ENCODE data around the gene ST7L.
"Not testable (repeated sequence)": the region's sequence is repeated elsewhere in the genome, so short reads cannot be mapped to it uniquely, and the experiment has no call there.

The ST7L gene

DNA sequence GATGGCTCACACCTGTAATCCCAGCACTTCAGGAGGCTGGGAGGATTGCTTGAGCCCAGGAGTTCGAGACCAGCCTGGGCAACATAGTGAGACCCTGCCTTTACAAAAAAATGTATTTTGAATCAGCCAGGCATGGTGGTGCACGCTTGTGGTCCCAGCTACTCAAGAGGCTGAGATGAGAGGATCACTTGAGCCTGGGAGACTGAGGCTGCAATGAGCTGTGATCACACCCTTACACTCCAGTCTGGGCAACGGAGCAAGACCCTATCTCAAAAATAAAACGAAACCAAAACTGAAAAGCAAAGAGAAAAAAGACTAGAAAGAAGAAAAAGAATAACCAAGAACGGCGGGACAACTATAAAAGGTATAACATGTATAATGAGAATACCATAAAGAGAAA, 125.6 kb downstream of the ST7L start:
- H3K4me3 ChIP-seq (ENCODE audit: low read length), result no peak overlapping the region
- no peak for TF ChIP-seq ZNF274 (IDR thresholded peaks at IDR 0.05; ENCODE audit: low read depth, low read length)

DNA sequence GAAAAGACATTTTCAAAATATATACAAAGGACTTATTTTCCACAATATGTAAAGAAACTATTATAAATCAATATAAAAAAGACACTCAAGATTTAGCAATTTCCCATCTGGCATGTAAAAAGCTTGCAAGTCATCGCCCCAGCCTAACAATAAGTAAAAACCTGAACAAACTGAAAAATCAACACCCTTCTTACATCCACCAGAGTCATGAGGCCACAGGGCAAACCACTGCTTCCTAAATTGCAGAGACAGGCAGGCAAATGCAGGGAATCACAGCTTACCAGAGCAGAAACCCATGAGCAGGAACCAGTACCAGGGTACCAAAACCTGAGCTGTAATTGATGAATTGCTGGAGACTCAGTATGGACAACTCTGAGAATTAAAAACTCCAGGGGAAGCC, 126.9 kb downstream of the ST7L start:
- no peak overlapping the region for H3K4me3 ChIP-seq (ENCODE audit: low read length)
- TF ChIP-seq ZNF274 (IDR thresholded peaks at IDR 0.05; ENCODE audit: low read depth, low read length), result no peak

- no peak for TF ChIP-seq ZNF274 (IDR thresholded peaks at IDR 0.05; ENCODE audit: low read depth, low read length)
- no peak overlapping the region for H3K4me3 ChIP-seq (ENCODE audit: low read length)
Measured at GRCh38 chr1:112488141-112488540, 130.8 kb downstream of the ST7L start.

- H3K4me3 ChIP-seq (ENCODE audit: low read length), result not testable (repeated sequence)
Measured at GRCh38 chr1:112487686-112488085, 131.3 kb downstream of the ST7L start.

- not testable (repeated sequence) for H3K4me3 ChIP-seq (ENCODE audit: low read length)
Measured at GRCh38 chr1:112486063-112486462, 132.9 kb downstream of the ST7L start.

DNA sequence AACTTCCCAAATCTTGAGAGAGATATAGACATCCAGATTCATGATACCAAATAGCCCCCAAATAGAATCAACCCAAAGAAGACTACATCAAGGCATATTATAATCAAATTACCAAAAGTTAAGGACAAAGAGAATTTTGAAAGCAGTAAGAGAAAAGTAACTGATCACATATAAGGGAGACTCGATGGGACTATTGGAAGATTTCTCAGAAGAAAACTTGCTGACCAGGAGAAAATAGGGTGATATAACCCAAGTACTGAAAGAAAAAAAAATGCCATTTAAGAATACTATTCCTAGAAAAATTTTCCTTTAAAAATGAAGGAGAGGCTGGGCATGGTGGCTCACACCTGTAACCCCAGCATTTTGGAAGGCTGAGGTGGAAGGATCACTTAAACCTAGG, 140.6 kb downstream of the ST7L start:
- no peak for TF ChIP-seq ZNF274 (IDR thresholded peaks at IDR 0.05; ENCODE audit: low read depth, low read length)
- H3K4me3 ChIP-seq (ENCODE audit: low read length), result no peak overlapping the region

- no peak for TF ChIP-seq ZNF274 (IDR thresholded peaks at IDR 0.05; ENCODE audit: low read depth, low read length)
Measured at GRCh38 chr1:112477550-112477949, 141.4 kb downstream of the ST7L start.

More at GRCh38 chr1:112477550-112477949, 141.4 kb downstream of the ST7L start:
- H3K4me3 ChIP-seq (ENCODE audit: low read length), result no peak overlapping the region

All from GM08714 (cell line).